NCI-H146 treated with DMSO at 0.1 percent for 48 hours (cell line): ENCODE data around the gene UBE2V1.
"Not testable (repeated sequence)": the region's sequence is repeated elsewhere in the genome, so short reads cannot be mapped to it uniquely, and the experiment has no call there.

ENCODE experiments used
- DNase-seq: peaks from one replicate; lab custom pipeline; 2025; ENCODE audit not compliant: unreplicated experiment; lab: John Stamatoyannopoulos, UW

Gene UBE2V1

GRCh38 chr20:50097843-50098242, 15.1 kb downstream of the UBE2V1 start:
- no peak for DNase-seq

GRCh38 chr20:50096237-50096636, 16.7 kb downstream of the UBE2V1 start:
- no peak for DNase-seq

- no peak for DNase-seq
Observed at GRCh38 chr20:50095476-50096078, 17.4 kb downstream of the UBE2V1 start.

- no peak for DNase-seq
Observed at GRCh38 chr20:50094522-50094921, 18.4 kb downstream of the UBE2V1 start.

- DNase-seq = no peak
Observed at GRCh38 chr20:50093240-50093639, 19.7 kb downstream of the UBE2V1 start.

GRCh38 chr20:50092436-50092835, 20.5 kb downstream of the UBE2V1 start:
- DNase-seq = no peak

- no peak for DNase-seq
Observed at GRCh38 chr20:50089787-50090177, 23.2 kb downstream of the UBE2V1 start.

GRCh38 chr20:50089140-50089786, 23.7 kb downstream of the UBE2V1 start:
- DNase-seq = no peak

- DNase-seq = no peak
Observed at GRCh38 chr20:50088022-50088421, 24.9 kb downstream of the UBE2V1 start.

GRCh38 chr20:50085481-50086365, 27.2 kb downstream of the UBE2V1 start:
- DNase-seq = peak; percentile 74

- DNase-seq = no peak
Observed at GRCh38 chr20:50085146-50085480, 27.8 kb downstream of the UBE2V1 start.

GRCh38 chr20:50083034-50083433, 29.9 kb downstream of the UBE2V1 start:
- no peak for DNase-seq

GRCh38 chr20:50082056-50082455, 30.9 kb downstream of the UBE2V1 start:
- DNase-seq = not testable (repeated sequence)

- DNase-seq = no peak
Observed at GRCh38 chr20:50077818-50078601, 34.9 kb downstream of the UBE2V1 start.

- no peak for DNase-seq
Observed at GRCh38 chr20:50073500-50073899, 39.5 kb downstream of the UBE2V1 start.

- peak; percentile 82 for DNase-seq
Observed at GRCh38 chr20:50071039-50071888, 41.7 kb downstream of the UBE2V1 start.

- DNase-seq = no peak
Observed at GRCh38 chr20:50070361-50070760, 42.6 kb downstream of the UBE2V1 start.

GRCh38 chr20:50068041-50068651, 44.8 kb downstream of the UBE2V1 start:
- DNase-seq = no peak

GRCh38 chr20:50067461-50067860, 45.5 kb downstream of the UBE2V1 start:
- no peak for DNase-seq

GRCh38 chr20:50067018-50067417, 45.9 kb downstream of the UBE2V1 start:
- no peak for DNase-seq
